Adrenal gland (tissue), 12 donors: ENCODE results near the gene TBC1D28. TPM values are rescaled to one million over a fixed set of nuclear protein-coding genes. Genes with fewer than 3 reads are reported as not detected.

ENCODE experiments used
- polyA plus RNA-seq, 3 donors: library from polyadenylated mRNA; stranded (reverse); fragments of 200-250 nt in 2 of 3; fragments of 350-450 nt in 1 of 3; fragmentation: Illumina TruSeq in 1 of 3; extraction: RNeasy Lipid Tissue Mini Kit (QIAGEN cat#74804) in 1 of 3; gene quantifications; one replicate each; pipeline ENCODE4 v1.2.3, GENCODE V29; 2013 to 2014
- small RNA-seq, 2 donors: library from RNA; depleted of rRNA; stranded (forward); fragments of <200 nt; gene quantifications; one replicate each; pipeline ENCODE3, GENCODE V24; 2016
- total RNA-seq, 9 donors: library from RNA; depleted of rRNA in 4 of 9; stranded (reverse); fragments of >200 nt in 4 of 9; fragments of 120-200 nt in 1 of 9; fragmentation: NEBNext Ultra II Directional in 1 of 9; extraction: Animal tissue kit (Norgen Biotek cat#: 25700) in 1 of 9; gene quantifications; one replicate each; pipeline versions ENCODE4 v1.1.0 to v1.2.4, GENCODE V29; 2013 to 2023
- donor health status: healthy with polysubstance abuse.
- donor health status: Bipolar disorder and iron deficiency.
- donor health status: DM: yes; HTN: yes; CAD: no.
- donor health status: DM: no; HTN: no; CAD: no.
- donor health status: DM: no; HTN: no; CAD: no.
- donor health status: DM: yes; HTN: yes; CAD: no.

The TBC1D28 gene
- total and polyA plus RNA-seq, 12 donors: not detected

Small RNA genes within 50 kb of the gene (small RNA-seq; reads per million reads assigned to genes)
- gene AC026271.2: 0 reads per million in 2 donors

Other genes starting within 250 kb of the TBC1D28 start
- under 1 TPM in 3 of 9 donors, not detected in 6; 0.15 to 0.81 (median 0.25) TPM for gene LGALS9C, start 167.6 kb downstream of the TBC1D28 start, total RNA-seq
- under 1 TPM in 1 of 3 donors, not detected in 2; 0.40 TPM for gene LGALS9C, start 167.6 kb downstream of the TBC1D28 start, polyA plus RNA-seq
- 1 to 10 TPM in 8 of 9 donors, under 1 TPM in 1; 0.85 to 6.3 (median 3.5) TPM for gene FOXO3B, start 37.9 kb upstream of the TBC1D28 start, total RNA-seq
- gene FOXO3B, start 37.9 kb upstream of the TBC1D28 start, polyA plus RNA-seq: 1 to 10 TPM in 1 of 3 donors, under 1 TPM in 2; 0.57 to 1.0 (median 0.97) TPM
- gene FBXW10, start 99.7 kb upstream of the TBC1D28 start, total RNA-seq: 1 to 10 TPM in 2 of 9 donors, under 1 TPM in 5, not detected in 2; 0.14 to 1.8 (median 0.67) TPM
- 1 to 10 TPM; 1.2 to 3.0 (median 1.4) TPM for gene FBXW10, start 99.7 kb upstream of the TBC1D28 start, polyA plus RNA-seq
- gene TVP23B, start 136.8 kb upstream of the TBC1D28 start, total RNA-seq: 10 to 100 TPM; 33.0 to 86.0 (median 47.8) TPM
- 10 to 100 TPM; 16.2 to 70.9 (median 32.5) TPM for gene TVP23B, start 136.8 kb upstream of the TBC1D28 start, polyA plus RNA-seq
- 10 to 100 TPM; 25.0 to 56.9 (median 33.7) TPM for gene PRPSAP2, start 213.7 kb upstream of the TBC1D28 start, total RNA-seq
- gene PRPSAP2, start 213.7 kb upstream of the TBC1D28 start, polyA plus RNA-seq: 10 to 100 TPM; 13.9 to 50.0 (median 22.5) TPM